DOHH2 (cell line): Measurements from ENCODE around the gene MRPL22.
"Not testable (repeated sequence)": the region's sequence is repeated elsewhere in the genome, so short reads cannot be mapped to it uniquely, and the experiment has no call there.

Experiments used
- CTCF ChIP-seq: fragments of 200-600 bp; sonication (generic); IDR thresholded peaks from one replicate; pipeline ENCODE4 v1.5.1; 2014; ENCODE audit warnings: antibody characterized with exemption, mild to moderate bottlenecking, low read depth, low read length; ENCODE audit not compliant: poor library complexity, severe bottlenecking
- EZH2phosphoT487 ChIP-seq: fragments of 200-600 bp; sonication (generic); IDR thresholded peaks from 2 replicates; pipeline ENCODE4 v1.6.1; 2017; ENCODE audit warnings: borderline replicate concordance, mild to moderate bottlenecking, antibody characterized with exemption, low read length, moderate library complexity, mixed read lengths

- TF ChIP-seq CTCF, EZH2phosphoT487: not testable (repeated sequence)
Measured at GRCh38 chr5:154939387-154939786, 1.5 kb upstream of the MRPL22 start.
